NCI-H1092 treated with DMSO at 0.1 percent for 48 hours (cell line): ENCODE data around the gene TRAPPC12.
"Not testable (repeated sequence)": the region's sequence is repeated elsewhere in the genome, so short reads cannot be mapped to it uniquely, and the experiment has no call there.

Experiments used
- DNase-seq: peaks from one replicate; lab custom pipeline; 2025; lab: John Stamatoyannopoulos, UW

Gene TRAPPC12

DNA sequence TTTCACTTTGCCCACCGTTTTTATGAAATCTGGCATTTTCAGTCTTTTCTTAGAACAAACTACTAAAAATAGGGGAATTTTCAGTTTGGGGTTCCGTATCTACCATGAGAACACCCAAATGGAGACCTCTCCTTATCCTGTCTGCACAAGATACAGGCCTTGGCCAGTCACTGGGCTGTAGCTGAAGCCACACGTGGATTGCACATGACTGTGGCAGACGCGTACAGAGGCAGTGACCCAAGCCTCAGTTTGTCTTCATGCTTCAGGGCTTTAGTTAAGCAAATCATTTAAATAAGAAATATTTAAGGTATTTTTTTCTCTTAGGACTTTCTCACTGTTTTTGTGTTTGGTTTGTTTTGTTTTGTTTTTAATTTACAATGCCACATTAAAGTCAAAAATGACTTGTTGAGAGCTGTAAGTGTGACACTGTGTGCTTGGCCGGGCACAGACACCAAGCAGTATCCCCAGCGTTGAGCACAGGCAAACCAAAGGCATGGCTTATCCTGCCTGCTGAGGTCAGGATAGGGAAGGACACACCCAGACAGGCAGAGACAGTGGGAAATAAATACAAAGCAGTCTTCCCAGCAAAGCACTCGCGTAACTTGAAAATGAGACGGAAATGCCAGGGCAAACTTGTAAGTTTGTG is 53.3 kb downstream of the TRAPPC12 start:
- DNase-seq: no peak

DNA sequence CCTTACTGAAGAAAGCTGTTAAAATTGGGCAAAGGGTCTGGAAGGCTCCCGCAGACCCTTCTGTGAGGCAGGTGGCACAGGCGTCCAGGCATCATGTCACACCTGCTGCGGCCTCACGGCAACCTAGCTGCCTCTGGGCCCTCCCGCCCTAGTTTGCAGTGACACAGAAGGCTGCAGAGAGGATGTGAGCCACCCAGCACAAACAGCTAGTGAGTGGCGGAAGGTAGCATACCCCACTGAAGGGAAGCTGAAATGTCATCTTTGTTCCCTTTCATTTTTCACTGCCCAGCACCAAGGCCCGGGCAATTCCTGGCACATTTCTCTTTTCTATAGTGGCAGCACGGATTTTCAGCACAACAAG is 53.8 kb downstream of the TRAPPC12 start:
- no peak for DNase-seq

DNA sequence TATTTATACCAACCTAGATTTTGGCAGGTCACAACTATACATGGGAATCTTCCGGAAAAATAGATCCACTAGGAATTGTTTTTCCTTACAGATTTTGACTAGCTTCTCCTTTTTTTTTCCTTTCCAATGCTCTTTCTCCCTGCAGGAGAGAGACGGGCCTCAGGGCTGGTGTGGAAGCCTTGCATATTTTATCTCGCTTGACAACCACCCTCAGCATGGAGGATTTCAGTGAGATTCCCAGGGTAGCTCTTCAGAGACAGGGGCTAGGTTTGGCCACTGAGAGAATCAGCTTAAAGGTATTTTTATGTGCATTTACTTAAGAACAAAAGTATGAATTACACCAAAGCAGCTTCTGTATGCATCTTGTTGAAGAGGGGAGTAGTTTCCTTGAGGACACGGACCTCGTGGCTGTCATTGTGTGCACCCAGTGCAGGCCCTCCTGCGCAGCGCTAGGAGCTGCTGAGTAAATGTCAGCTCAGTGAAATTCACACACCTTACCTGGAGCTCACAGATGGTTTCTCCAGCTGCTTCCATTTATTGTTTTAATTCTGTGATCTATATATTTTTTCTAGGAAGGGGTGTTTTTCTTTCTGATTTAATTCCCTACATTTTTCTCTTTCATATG is 54.4 kb downstream of the TRAPPC12 start:
- DNase-seq: no peak

DNA sequence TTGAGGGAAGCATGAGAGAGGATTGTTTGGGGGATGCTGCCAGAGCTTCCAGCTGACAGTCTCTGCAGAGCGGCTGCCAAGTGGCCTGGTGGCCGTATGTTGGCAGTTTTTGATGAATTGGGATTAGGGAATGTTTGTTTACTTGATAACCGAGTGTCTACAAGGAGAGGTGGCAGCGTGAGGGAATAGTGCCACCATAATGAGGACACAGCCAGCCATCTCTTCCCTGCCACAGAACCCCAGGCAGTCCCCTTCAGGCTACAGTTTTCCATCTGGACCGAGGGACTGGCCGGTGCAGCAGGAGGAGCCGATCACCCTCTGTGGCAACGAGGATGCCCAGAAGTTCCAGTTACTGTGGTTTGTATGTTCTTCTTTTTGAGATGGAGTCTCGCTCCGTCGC is 55.2 kb downstream of the TRAPPC12 start:
- peak; percentile 18 for DNase-seq

DNA sequence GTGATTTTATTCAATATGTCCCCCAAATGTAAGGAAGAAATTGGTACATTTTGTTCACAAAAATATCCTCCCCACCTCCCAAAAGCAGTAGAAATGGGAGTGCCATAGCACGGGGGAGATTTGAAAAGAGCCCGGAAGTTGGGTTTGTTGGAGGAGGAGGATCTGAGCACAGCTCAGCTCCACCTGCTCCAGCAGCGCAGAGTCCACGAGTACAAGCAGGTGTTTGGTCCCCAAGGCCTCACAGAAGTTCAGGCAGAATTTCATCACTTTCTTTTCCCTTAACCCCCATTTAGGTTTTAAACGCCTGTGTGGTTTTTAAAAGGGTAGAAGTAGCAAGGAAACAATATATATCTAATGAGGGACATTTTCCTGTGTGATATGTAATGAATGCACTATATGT is 56.0 kb downstream of the TRAPPC12 start:
- peak; percentile 19 for DNase-seq

DNA sequence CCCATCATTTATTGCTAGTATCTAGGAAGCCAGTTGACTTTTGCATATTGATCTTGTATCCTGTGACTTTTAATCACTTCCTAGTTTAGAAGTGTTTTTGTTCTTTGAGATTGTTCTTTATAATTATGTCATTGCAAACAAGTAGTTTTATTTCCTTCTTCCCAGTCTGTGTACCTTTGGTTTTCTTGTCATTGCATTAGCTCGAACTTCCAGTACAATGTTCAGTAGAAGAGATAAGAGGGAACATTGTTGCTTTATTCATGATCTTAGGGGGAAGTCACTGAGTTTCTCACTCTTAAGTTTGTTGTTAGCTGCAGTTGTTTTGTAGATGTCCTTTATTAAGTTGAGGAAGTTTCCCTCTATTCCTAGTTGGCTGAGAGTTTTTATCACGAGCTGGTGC is 61.0 kb downstream of the TRAPPC12 start:
- no peak for DNase-seq

DNA sequence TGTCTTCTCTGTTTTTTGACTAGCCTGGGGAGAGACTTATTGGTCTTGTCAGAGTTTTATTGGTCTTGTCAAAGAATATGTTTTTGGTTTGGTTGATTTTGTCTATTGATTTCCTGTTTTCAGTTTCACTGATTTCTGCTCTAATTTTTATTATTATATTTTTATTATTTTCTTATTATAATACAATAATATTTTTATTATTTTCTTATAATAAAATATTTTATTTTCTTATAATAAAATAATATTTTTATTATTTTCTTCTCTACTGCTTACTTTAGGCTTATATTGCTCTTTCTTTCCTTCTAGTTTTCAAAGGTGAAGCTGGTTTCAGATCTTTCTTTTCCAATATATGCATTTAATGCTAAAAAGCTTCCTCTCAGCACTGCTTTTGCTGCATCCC is 62.0 kb downstream of the TRAPPC12 start:
- no peak for DNase-seq

DNA sequence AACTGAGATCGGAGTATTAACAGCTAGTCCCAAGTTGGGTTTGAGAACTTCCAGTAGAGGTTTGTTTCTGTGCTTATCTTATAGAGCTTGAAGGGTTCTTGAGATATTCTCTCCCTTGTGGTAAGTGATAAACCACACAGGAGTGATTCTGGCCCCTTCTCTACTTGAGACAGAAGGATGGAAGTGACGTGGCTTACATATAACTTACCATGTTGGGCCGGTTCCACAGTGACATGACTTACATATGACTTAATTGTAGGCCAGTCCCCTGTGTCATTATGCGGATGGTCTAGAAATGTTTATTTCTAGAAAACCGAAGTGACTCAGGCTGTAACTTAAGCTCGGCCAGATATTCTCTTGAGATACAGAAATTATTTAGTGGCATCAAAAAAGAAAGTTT is 62.7 kb downstream of the TRAPPC12 start:
- no peak for DNase-seq

DNA sequence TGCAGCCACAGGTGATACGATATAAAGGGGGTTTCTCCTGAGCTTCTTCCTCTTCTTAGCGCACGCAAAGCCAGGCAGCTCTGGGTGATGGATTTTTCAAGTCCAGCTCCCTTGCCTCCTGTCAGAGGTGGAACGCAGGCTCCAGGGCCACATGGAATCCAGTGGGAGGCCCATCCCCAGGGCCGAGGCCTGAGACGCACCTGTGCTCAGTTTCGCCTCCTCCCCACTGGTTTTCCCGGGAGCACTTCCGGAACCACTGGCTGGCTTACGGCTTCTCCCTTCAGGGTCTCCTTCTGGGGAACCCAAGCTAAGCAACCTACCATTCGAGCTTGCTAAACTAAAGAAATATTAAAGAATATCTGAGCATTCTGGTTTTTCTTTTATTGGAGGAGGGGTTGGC is 63.6 kb downstream of the TRAPPC12 start:
- DNase-seq: no peak

DNA sequence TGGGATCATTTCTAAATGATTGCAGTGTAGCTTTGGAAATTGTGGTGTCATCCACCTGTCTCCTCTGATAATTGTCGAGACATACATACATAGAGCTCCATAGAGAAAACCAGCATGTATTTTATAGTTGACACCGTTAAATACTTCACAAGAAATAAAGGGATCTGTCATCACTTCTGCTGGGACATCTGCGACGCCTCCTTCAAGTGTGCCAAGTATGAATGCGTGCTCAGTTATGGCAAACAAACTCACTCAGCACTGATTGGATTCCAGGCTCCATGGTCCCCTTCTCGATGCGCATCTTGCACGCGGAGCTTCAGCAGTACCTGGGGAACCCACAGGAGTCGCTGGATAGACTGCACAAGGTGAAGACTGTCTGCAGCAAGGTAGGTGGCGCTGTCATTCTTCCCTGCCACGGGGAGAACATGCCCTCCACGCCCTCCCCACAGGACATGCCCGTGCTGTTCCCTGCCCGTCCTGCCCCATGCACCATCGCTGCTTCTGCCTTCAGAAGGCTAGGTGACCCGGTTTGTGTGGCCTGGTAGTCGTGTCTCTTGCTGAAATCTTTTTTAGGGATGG is 64.1 kb downstream of the TRAPPC12 start:
- no peak for DNase-seq

DNA sequence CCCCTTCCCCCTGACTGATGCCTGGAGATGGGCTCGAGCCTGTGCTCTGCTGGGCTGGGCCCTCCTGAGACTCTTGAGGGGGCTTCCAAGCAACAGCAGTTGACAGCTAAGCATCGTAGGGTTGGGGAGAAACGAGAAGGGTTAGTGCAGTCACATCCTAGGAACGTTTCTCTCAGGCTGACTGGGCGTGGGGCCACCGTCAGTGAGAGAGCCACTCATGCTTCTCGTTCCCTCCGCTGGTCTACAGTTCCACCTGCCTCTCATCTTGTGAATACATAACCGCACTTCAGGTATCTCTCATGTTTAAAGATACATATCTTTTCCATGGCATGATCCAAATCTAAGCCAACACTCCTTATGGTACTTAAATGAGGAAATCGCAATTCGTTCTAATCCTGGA is 66.4 kb downstream of the TRAPPC12 start:
- no peak for DNase-seq

DNA sequence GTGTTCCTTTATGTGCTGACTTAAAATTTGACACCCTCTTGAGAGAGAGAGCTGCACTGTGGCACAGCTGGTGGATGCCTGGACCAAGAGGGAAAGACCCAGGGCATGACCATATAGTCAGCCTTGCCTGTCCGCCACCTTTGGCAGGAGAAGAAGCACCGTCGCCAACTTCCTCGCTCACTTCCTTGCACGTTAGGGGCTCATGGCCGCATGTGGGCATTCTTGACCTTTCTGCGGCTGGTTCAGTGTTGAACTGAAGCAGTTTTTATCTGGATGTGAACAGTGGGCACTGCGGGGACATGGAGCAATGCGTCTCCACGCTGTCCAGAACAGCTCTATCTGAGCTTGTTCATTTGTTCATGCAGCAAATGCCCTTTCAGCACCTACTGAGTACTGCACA is 66.9 kb downstream of the TRAPPC12 start:
- DNase-seq: no peak

DNA sequence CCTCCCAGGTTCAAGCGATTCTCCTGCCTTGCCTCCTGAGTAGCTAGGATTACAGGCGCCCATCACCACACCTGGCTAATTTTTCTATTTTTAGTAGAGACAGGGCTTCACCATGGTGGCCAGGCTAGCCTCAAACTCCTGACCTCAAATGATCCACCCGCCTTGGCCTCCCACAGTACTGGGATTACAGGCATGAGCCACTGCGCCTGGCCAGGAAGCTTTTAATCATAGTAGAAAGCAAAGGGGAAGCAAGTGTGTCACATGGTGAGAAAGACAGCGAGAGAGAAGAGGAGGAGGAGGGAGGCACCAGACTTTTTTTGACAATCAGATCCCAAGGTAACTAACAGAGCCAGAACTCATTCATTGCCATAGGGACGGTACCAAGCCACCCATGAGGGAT is 67.7 kb downstream of the TRAPPC12 start:
- not testable (repeated sequence) for DNase-seq

DNA sequence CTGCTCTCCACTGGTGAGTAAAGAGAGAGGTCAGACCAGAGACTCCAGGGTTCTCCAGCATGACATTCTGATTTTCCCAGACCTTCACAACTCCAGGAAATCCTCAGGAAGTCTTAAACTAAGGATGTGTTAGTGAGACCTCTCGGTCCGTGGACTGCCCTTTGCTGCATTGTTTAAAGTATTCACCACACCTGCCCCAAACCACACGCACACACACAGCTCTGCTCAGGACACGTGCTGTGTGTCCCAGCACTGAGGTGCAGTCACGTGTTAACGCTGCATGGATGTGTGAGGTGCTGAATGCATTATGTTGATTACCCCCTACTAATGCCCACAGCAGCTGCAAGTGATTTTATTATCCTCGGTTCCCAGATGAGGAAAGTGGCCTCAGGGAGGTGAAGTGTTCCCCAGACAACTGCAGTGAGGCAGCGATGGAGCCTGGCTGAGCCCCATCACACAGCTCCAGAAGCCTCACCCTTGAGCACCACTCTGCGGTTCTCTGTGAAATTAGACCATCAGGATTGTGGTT is 68.4 kb downstream of the TRAPPC12 start:
- DNase-seq: no peak

DNA sequence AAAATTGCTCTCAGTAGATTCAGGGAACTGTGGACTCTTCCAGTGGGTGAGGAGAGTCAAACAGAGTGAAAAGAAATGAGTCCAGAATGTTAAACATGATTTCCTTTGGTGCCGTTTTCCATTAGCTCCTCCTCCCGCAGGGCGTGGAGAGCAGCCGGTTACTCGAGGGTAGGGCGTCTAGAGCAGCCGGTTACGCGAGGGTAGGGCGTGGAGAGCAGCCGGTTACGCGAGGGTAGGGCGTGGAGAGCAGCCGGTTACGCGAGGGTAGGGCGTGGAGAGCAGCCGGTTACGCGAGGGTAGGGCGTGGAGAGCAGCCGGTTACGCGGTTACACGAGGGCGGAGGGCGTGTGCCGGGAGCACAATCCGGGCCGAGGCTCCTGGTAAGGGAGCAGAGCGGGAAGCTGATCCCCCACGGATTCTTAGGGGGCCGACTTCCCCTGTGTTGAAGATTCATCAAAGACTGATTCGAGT is 69.0 kb downstream of the TRAPPC12 start:
- not testable (repeated sequence) for DNase-seq

DNA sequence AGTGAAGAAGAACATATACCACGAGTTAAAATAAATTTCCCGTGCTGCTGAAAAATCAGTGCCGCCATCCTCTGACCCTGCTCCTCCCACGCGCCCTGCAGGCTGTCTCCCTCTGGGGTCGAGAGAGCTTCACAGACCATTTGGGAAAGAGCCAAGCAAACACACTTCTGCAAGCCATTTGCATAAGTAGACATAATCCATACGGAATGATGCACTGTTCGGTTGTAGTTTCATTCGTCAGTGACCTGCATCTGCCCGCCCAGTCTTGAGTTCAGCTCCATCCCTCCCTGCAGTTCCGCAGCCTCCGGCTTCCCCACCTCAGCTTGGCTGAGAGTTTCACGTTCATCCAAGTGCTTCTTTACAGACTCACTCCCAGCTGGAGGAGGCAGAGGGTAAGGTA is 69.6 kb downstream of the TRAPPC12 start:
- DNase-seq: no peak

DNA sequence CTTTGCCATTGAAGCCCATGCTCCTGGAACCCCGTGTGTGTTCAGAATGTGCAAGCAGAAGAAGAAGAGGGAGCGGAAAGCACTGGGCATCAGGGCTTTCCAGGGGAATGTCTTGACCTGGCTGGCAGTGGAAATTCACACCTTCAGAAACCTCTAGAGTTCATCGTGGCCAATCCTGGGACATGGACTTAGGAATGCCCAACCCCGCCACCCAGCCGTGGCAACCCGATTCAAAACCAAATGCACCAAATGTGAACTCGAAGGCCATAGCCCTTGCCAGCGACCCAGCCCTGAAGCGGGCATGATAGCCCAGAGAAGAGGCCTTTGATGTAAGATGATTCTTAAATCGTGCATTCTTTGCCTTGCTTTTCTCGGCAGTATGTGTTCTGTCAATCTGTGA is 70.4 kb downstream of the TRAPPC12 start:
- DNase-seq: no peak

DNA sequence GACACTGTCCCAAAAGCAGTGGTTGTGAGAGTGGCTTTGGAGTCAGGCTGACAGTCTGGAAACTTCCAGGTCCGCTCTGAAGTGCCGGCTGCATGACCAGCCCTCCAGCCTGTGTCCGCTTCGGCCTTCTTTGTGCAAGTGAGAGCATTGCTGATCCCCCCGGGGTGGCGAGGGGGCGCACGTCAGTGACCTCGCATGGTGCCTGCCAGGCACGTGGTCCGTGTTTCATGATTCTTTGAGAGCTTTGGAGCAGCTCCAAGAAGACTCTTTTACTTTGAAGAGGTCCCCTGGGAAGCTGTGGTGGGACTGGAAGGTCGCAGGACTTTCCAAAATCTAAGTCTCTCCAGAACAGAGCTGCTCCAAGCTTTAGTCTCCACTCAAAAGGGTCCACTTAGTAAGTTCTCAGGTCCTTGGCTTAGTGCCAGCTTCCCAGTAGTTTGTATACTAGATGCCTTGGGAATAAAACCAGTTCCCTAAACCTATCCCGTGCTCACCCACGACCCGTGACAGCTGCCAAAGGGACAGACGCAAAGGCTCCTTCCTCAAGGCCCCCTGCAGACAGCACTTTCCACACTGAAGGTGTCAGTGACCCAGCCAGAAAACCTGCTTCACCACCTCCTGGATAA is 71.0 kb downstream of the TRAPPC12 start:
- no peak for DNase-seq

DNA sequence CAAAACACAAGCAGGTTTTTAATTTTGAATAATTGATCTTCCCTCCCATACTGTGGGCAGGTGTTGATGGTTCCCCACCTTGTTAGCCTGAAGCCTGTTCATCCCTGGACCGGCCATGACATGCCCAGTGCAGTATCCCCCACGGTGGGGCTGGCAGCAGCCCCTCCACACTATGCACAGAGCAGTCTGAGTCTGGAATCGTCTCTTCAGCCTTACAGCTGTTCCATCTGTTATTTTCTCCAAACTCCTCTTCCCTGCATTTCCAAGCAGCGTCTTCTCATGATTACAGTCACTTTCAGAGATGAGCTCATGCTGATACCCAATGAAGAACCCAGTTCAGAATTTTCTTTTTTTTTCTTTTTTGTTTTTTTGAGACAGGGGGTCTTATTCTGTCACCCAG is 71.7 kb downstream of the TRAPPC12 start:
- no peak for DNase-seq

DNA sequence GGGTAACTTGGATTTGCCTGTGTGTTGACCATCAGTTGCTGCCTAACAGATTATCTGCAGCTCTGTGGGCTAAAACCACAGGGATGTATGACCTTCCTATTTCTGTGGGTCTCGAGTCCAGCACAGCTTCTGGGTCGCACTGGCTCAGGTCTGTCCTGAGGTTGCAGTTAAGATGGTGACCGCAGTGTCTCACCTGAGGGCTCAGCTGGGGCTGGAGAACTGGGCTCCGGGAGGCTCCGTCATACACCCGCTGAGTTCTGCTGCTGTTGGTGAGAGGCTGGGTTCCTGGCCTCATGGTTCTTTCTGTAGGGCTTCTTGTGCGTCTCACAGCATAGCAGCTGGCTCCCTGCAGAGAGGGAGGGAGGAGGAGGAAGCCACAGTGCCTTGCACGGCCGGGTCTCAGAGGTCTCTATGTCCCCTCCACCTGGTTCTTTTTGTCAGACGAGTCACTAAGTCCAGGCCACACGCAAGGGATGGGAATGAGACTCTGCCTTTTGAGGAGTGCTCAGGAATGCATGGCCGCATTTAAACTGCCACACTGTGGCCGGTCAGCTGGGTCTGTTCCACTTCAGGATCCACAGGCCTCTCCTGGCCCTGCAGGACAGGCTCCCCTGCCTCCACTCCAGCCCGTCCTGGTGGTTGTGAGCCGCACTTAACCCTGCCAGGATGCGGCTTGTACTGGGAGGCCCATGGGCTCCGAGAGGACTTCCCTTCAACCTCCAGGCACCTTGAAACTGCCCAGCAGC is 72.6 kb downstream of the TRAPPC12 start:
- DNase-seq: no peak

DNA sequence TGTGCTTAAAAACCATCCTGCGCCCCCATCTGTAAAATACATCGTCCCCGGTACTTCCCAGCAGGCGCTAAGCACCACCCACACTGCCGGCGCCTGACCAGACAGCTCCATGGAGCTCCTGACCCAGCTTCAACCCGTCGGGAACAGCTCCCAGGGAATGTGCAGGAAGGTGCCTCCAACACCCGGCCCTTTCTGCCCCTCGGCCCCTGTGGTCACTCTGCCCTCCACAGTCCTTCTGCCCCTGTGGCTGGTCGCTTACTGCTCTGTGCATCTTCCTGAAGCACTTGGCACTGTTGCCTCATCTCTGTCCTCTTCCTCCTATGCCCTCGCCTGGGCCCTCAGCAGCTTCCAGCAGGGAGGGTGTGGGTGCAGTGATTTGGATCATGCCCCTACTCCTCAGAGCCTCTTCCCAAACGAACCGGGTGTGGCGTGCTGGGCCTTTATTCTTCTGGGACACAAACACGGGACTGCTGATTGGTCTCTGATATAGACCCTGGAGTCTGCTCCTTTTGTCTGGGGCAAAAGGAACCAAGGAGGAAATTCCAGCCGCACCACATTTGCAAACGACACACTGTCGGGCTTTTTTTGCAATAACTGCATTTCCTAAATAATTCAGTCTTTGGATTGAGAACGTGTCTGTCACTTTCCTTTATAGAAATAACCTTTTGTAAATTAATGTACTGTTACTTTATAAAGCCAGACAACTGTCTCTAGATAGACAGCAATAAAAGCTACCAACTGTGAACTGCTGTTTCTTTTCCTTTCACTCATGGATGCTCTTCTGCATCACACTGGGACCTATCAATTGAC is 73.9 kb downstream of the TRAPPC12 start:
- DNase-seq: no peak
